ENCODE data around the gene OSBPL5.

The OSBPL5 gene

DNA sequence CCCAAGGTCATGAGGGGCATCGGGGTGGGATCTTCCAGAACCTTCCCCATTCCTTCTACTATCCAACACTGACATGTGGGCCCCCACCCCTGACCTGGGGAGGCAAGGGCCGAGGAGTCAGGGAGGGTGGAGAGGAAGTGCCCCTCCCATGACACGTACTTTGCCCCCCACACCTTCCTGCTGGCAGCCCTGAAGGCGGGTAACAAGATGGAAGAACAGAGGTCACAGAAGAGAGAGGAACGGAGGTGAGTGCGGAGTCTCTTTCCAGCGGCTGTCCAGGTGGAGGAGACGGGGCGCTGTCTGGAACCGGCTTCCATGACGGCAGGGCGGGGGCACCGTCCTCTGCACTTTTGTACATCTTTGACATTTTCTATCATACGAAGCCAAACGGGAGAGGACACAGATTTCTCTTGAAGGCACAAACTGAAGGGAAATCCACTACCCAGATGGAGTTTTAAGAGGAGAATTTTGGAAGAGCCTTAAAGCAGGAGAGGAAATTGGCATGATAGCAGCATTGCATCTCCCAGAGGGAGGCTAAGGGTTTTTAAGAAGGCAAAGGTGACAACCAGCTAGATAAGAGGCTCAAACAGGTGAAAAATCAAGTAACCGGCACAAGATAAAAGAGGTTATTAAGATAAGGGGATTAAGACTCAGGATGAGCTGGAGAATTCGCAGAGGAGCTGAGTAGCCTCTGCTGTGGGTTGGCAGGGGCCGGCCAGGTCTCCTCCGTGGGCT is 16.7 kb downstream of the OSBPL5 start:
- no peak for DNase-seq

DNA sequence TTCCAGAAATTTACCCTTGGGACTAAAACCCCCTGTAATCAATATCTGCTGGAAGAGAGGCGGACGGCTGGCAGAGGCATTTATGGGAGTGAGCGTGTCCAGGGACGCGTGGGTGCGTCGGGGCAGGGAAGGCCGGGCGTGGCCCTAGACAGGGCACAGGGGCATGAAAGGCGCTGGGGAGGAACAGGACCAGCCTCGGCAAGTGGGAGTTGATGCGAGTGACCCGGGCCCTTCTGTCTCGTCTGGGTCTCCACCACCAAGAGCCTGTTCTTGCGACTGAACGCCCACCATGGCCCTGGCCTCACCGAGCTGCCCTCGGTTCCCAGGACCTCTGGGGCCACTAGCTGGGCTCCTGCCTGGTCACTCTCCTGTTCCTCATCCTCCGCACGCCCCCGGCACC is 17.5 kb downstream of the OSBPL5 start:
- DNase-seq = no peak

DNA sequence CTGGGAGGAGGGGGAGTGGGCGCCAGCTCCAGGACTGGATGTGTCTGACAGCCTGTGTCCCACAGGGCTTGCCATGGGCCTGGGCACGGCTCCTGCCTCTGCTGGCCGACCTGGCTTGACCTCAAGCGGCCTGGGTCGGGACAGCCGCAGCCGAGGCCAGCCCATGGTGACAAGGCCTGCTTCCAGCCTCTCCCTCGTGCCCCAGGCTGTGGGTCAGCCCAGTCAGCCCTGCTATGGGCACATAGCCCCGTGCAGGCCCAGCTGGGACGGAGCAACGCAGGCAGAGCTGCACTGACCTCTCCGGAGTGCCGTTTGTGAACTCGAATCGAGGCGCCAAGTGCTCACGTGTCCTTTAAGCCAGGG is 17.9 kb downstream of the OSBPL5 start:
- no peak for DNase-seq

DNA sequence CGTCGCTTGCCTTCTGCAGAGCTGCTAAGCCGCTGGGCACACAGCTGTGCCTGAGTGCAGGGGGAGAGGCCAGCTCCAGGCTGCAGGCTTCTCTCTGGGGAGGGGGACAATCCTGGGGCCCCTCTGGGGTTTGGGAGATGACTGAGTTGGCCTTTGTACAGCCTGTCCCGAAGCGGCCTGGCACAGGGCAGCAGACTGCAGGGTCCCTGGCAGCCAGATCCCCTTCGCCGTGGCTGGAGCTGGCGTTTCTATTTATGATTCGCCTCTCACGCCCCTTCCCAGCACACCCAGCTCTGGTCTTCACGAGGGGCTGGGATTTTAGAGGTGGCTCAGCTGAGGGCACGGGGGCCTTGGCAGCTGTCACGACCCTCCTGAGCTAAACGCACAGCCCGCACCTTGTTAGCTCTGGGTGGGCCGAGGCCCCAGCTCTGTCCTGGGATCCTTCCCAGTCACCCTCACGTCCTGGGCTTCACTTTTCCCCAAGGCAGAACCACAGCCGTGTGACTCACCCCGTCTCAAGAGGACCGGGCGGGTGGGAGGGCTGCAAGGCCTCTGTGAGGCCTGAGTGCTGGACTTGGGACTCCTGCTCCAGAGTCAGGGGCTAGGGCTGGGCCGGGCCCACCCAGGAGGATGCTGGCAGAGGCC is 18.4 kb downstream of the OSBPL5 start:
- no peak for DNase-seq

DNA sequence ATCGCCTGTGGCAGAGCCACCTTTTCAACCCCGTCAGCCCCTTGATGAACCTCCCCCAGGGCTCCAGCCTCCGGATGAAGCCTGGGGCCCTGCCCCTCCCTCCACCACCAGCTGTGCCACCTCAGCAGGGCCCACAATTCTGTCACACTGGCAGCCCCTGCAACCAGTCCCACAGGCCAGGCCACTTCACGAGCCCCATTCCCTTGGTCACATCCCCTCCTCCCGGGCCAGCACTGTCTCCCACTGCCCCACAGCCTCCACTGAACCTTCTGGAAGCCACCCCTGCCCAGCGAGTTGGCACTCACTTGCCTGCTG is 19.9 kb downstream of the OSBPL5 start:
- no peak for DNase-seq

DNA sequence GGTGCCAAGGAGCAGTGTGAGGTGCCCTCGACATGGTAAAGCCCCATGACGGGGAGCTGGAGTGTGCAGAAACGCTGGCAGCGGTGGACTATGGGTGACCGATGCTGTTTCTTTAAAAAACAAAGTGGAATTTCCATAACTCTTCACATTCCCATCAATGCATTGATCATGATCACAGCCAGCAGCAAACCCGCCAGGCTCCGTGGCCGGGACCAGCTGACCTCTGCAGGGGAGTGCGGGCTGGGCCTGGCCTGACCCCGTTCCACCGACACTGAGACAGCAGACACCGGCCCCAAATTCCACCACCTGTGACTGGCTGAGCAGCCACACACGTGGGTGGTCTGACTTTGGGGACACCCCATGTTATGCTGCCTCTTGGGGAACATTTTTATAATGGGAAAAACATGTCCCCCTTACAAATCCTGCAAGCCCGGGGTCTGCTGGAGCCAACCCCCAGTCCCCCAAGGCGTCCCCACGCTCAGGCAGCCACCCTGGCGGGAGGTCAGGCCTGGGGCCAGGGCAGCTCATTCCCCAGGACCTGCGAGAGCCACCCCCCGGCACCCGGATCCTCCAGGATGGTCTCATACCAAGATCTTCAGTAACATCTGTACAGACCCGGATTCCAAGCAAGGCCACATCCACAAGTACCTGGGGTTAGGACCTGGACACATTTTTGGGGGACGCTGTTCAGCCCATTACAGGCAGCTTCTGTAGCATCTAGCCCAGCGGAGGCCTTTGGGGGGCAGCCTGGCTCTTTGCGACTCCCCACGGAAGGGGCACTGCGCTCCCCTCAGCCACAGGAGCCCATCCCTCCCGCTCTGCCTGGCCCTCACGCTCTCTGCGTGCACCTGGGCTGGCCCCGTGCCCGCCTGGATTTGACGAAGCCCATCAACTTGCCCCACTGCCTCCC is 20.6 kb downstream of the OSBPL5 start:
- DNase-seq = no peak

DNA sequence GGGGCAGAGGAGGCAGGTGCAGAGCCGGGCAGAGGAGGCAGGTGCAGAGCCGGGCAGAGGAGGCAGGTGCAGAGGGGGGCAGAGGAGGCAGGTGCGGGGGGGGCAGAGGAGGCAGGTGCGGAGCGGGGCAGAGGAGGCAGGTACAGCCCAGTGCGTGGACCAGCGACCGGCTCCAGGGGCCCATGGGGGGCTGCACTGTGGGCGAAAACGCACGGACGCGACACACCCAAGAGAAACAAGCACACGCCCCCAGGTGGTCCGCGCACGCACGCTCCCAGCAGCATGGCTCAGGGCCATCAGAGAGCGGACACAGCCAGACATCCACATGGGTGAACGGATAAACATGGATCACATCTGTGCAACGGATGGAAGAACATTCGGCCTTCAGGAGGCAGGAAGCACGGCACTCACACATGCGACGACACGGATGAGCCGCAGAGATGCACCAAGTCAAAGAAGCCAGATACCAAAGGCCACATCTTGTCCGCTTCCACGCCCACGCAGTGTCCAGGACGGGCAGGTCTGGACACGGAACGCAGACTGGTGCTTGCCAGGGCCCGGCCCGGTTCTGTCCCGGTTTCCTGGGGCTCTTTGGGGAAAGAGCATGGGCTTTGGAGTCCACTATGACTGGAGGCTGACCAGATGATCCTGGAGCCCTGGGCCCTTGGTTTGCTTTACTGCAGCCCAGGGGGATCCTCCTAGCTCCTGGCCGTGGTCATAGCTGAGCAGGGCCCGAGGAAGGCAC is 21.8 kb downstream of the OSBPL5 start:
- no peak for DNase-seq

DNA sequence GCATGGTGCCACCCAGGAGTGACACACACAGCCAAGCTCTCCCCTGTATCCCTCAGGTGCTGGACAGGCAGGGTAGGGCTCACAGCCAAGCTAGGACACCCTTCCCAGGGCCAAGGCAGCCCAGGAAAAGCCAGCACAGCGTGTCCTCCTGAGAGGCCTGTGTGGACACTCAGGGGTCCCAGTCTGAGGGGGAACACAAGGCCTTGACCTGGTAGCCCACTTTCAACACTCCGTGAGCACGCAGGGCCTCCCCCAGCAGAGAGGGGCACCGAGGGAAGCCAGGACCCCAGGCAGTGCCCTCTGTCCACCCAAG is 24.9 kb downstream of the OSBPL5 start:
- no peak for DNase-seq

DNA sequence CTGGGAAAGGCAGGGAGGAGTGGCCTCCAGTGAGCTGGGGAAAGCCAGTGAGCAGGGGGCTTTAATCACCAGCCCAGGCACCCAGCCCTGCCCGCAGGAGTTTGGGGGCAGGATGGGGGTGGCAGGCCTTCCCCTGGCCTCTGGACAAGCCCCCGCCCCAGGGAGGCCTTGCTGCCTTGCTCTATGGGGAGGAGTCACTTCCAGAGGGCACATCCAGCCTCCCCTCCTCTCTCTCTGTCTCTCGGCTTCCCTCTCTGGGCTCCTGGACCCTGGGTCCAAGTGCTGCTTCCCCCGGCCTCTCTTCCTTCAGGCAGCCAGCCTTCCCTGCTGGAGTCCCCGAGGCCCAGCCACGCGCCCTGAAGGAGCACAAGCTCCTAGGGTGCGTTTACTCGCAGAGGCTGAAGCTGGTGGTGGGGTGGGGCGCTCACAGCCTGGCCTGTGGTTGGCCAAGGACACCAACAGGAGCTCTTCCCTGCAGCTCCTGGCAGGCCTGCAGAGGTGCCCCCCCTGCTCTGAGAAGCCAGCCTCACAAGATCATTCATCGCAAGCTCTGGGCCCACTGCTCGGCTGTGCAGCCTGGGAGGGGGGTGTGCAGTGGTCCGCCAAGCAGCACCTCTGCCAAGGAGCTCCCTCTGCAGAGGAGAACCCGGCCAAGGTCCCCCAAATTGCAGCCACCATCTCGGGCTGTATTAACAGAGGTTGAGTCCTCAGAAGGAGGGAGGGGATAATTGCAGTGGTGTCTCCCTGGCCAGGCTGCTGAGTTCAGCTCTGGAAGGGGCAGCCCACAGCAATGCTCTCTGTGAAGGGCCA is 25.4 kb downstream of the OSBPL5 start:
- DNase-seq = no peak

DNA sequence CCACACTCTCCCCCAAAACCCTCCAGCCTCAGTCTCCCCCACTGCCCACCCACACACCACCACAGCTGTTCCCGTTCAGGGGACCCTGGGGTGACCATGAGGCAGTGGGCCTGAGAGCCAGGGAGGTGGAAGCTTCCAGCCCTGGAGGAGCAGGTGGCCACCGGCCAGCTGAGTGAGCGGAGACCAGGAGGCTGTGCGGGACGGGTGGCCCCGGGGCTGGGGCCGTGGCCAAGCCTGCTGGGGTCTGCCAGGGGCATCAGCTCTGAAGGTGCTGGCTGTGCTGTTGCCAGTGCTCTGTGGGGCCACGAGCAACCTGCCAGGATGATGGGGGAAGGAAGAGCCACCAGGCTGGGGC is 26.0 kb downstream of the OSBPL5 start:
- DNase-seq = no peak

DNA sequence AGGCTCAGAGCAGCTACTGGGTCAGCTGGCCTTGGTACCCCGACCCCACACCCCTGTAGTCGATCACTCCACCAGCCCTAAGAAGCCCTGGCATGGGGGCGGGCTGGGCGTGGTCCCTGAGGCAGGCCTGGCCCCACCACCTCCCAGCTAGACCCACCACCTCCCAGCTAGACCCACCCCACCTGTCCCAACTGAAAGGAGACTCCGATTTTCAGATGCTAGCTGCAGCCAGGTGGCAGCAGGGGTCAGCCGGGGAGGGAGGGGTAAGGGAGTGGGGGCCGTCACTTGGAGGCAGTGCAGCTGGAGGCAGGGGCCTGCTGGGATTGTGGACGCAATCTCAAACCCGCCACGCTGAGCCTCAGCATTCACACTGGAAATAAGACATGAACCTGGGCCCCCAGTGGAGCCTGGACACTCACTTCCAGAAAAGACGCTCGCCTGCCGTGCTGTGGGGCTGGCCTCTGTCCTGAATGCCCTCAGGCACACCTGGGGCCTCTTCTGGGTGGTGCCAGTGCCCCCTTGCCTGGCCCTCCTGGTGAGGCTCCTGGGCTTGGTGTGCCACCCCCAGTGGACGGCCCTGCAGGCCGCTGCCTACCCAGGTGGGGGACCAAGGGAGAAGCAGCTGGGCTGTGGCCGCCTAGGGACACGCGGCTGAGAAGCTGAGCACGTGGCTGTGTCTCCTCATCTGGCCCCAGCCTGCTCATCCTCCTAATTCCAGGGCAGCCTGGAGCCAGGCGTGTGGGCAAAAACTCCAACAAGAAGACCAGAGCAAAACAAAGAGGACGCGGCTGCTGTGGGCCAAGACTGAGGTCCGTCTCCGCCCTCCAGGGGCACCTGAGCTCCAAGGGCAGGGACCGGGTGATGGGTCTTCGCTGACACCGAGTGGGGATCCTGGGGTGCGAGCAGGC is 26.7 kb downstream of the OSBPL5 start:
- DNase-seq = no peak

DNA sequence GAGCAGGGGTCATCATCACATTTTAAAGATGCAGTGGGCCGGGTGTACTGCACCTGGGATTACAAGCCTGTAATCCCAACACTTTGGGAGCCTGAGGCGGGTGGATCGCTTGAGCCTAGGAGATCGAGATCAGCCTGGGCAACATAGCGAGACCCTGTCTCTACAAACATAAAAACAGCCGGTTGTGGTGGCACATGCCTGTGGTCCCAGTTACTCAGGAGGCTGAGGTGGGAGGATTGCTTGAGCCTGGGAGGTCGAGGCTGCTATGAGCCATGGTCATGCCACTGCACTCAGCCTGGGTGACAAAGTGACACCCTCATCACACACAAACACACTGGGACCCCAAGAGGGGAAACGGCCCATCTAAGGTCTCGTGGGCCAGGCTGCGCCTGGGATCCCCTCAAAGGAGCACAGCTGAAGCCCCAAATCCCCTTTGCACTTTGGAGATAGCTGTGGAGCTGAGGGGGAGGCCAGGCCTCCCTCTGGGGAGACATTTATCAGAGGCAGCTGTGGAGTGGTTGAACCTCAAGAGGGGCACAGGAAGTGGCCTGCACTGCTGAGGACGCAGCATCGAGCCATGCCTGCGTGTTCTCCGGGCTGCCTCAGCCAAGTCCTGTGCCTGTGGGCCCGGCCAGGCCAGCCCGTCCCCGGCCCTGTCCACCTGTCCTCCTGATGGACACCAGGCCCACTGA is 27.5 kb downstream of the OSBPL5 start:
- DNase-seq = no peak

DNA sequence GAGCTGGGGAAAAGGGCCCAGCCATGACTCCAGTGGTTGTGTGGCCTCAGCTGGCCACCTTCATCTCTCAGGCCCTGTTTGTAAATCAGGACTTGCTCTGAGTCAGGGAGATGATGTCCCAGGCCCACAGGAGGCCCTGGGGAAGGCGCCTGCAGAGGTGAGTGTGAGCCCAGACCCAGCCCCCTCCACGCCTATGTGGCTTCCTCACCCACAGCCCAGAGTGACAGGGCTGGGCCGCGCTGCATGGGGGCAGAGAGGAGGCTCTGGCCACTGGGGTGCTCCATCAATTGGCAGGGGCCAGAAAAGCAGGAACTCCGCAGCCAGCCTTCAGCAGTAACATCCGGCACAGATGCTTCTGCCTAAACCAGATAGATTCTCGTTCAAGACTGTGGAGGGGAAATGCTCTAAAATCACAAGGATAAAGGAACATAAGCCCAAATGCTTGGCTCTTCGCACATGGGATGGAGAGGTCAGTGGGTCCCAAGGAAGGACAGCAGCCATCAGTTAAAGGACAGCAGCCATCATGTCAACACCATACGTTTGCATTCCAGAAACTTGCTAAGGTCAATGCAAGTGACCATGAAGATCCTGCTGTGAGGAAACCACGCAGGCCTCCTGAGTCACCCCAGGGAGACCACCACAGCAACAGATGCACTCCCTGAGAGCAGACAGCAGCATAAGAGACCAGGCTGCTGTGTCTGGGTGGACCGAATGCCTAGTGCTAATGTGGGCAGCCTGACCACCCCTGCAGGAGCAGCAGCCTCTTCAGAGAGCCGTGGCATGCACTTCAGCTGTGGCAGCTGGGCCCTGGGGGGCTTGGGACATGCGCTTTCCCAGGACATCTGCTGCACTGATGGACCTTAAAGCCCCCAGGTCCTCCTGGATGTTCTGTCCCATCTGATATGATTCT is 28.3 kb downstream of the OSBPL5 start:
- DNase-seq = no peak

DNA sequence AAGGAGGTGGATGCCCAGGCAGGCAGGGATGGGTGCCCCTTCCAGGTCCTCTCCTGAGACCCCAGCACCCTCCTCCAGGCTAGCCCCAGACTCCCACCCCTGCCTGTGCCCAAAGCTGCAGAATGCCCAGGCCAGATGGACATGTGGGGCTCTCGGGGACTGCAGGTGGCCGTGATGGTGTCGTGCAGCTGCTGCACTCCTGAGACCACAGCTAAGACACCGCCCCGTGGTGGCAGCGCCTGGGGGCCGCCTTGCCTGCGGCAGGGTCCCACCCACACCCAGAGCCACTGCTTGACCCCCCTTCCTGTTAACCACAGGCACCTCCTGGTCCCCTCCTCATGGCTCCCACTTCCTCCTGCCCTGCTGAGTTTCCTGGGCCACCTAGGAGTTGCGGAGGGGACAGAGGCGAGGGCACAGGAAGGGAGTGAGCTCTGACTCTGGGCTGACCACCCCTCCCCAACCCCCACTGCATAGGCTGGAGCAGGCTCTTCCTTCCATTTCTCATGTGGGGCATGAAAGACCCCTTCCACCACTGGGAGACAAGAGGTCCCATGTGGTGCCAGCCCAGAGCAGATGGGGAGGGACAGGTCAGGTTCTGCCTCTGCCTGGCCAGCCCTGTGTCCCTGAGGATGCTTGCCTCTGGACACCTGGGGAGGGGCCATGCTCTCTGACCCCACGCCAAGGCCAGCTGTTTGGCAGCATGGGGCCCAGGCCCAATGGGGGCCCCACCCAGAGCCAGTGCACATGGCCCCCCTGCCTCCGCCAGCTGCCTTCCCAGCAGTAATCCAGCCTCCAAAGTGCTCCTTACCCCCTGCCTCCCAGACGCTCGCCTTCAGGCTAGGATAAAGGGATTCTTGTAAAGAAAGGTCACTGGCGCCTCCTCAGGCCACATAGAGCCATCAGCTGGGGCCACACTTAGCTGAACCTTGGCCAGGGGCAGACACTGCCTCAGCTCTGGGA is 29.3 kb downstream of the OSBPL5 start:
- DNase-seq = no peak

DNA sequence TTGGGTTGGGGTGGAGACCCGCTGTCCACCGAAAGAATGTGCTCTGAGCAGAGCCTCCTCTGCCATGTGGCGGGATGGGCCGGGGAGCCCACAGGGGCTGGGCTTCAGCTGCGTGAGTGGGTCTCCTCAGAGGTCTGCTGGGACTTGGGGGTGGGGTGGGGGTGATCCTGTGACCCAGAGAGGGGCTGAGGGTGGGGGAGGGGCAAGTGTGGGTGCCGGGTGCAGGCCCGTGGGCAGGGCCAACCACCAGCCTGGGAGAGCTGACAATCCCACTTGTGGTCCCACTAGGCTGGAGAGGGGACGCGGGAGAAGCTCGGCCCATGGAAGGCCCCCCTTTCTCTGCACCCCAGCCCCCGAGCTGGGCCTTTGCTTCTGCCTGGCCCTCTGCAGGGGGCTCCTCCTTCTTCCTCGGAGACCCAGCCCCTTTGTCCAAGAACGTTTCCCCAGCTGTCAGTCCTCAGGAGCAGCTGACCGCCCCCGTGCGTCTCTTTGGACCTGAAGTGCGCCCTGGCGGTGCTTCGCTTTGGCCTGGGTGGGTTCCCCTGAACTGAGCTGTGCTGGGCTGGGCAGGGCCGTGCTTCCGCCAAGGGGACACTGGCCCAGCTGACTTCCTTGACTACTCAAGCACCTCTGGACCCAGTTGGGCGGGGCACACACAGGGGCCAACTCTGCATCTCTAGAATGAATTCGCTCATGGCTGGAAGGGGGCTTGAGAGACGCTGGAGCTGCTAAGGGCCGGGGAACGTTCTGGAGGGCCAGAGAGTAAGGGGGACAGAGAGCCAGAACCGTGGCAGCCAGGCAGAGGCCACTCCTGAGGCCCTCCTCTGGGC is 30.2 kb downstream of the OSBPL5 start:
- DNase-seq = no peak

DNA sequence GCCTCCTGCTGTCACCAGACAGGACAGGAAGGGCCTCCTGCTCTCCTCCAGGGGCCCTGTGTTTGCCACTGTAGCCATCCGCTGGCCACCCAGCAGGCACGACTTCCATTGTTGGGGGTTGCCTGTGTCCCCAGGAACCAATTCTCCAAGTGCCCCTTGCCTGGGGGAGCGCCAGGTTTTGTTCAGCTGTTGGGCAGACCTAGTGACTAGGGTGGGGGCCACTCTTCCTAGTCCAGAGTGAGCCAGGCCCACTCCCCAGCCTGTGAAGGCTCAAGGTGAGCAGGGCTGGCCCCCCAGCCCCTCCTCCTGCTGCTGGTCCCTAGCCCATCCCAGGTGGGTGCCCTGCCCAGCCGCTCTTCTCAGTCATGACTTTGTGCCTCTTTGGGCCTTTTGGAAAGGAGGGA is 30.9 kb downstream of the OSBPL5 start:
- no peak for DNase-seq

Measured in NCI-H510A treated with DMSO at 0.1 percent for 48 hours (cell line).